Nephron (organoid): ENCODE data around the gene TEX14.

Experiments
- H3K27ac Mint-ChIP-seq, 3 experiments: 2 replicates each; pipeline ENCODE4 v1.8.0; 2020; ENCODE audit warnings: mixed read lengths in 3 of 3, mild to moderate bottlenecking in 2 of 3, moderate library complexity in 1 of 3
- H3K27me3 Mint-ChIP-seq: 2 replicates; pipeline ENCODE4 v1.8.0; 2021; ENCODE audit warnings: low read depth, mild to moderate bottlenecking, moderate library complexity, mixed read lengths
- H3K36me3 Mint-ChIP-seq: 2 replicates; pipeline ENCODE4 v1.8.0; 2020; ENCODE audit warnings: low read depth, mixed read lengths
- H3K4me1 Mint-ChIP-seq: 2 replicates; pipeline ENCODE4 v1.8.0; 2020; ENCODE audit warnings: mixed read lengths
- H3K4me3 Mint-ChIP-seq, 3 experiments: 2 replicates each; pipeline ENCODE4 v1.8.0; 2020; ENCODE audit warnings: mild to moderate bottlenecking in 3 of 3, mixed read lengths in 3 of 3, moderate library complexity in 2 of 3
- H3K9me3 Mint-ChIP-seq: 2 replicates; pipeline ENCODE4 v1.8.0; 2020; ENCODE audit warnings: mixed read lengths
- CTCF ChIP-seq, 3 experiments: fragments of 200-600 bp; sonication (generic); IDR thresholded peaks; one replicate each; pipeline ENCODE4 v1.5.0; 2021; ENCODE audit warnings: antibody characterized with exemption in 3 of 3; ENCODE audit not compliant: unreplicated experiment in 3 of 3

Gene TEX14

GRCh38 chr17:58611331-58611730, 80.5 kb downstream of the TEX14 start:
- Mint-ChIP-seq H3K4me3 (no peak overlapping the region), H3K27me3 (no peaks in the 10 kb centered on the region), H3K9me3 (no peaks in the 10 kb centered on the region), H3K4me1 (no peaks in the 10 kb centered on the region), H3K36me3 (no peaks in the 10 kb centered on the region), H3K27ac (no peak overlapping the region)
- no peak for TF ChIP-seq CTCF (IDR thresholded peaks at IDR 0.05; ENCODE audit: unreplicated experiment in 3 of 3)

- H3K4me1 Mint-ChIP-seq = peaks cover 5% of the 10 kb centered on the region
- H3K27ac Mint-ChIP-seq = no peak overlapping the region
- peaks cover 5% of the 10 kb centered on the region for H3K27me3 Mint-ChIP-seq
- no peak for TF ChIP-seq CTCF (IDR thresholded peaks at IDR 0.05; ENCODE audit: unreplicated experiment in 3 of 3)
- H3K36me3 Mint-ChIP-seq = no peaks in the 10 kb centered on the region
- no peak overlapping the region for H3K4me3 Mint-ChIP-seq
- H3K9me3 Mint-ChIP-seq = no peaks in the 10 kb centered on the region
These were observed 84.9 kb downstream of the TEX14 start for GRCh38 chr17:58606934-58607333.

GRCh38 chr17:58605986-58606385, 85.9 kb downstream of the TEX14 start:
- Mint-ChIP-seq H3K4me3 (no peak overlapping the region), H3K4me1 (peaks cover 5% of the 10 kb centered on the region), H3K9me3 (no peaks in the 10 kb centered on the region), H3K36me3 (no peaks in the 10 kb centered on the region), H3K27me3 (peaks cover 5% of the 10 kb centered on the region), H3K27ac (no peak overlapping the region)
- no peak for TF ChIP-seq CTCF (IDR thresholded peaks at IDR 0.05; ENCODE audit: unreplicated experiment in 3 of 3)

- Mint-ChIP-seq H3K4me3 (no peak overlapping the region), H3K27ac (no peak overlapping the region), H3K27me3 (peaks cover 5% of the 10 kb centered on the region), H3K4me1 (peaks cover 5% of the 10 kb centered on the region), H3K36me3 (no peaks in the 10 kb centered on the region), H3K9me3 (no peaks in the 10 kb centered on the region)
- TF ChIP-seq CTCF (IDR thresholded peaks at IDR 0.05; ENCODE audit: unreplicated experiment in 3 of 3) = no peak
These were observed 86.4 kb downstream of the TEX14 start for GRCh38 chr17:58605470-58605869.

- no peak for TF ChIP-seq CTCF (IDR thresholded peaks at IDR 0.05; ENCODE audit: unreplicated experiment in 3 of 3)
- Mint-ChIP-seq H3K4me3 (no peak overlapping the region), H3K27me3 (peaks cover 5% of the 10 kb centered on the region), H3K4me1 (peaks cover 5% of the 10 kb centered on the region), H3K36me3 (no peaks in the 10 kb centered on the region), H3K27ac (no peak overlapping the region), H3K9me3 (no peaks in the 10 kb centered on the region)
These were observed 89.9 kb downstream of the TEX14 start for GRCh38 chr17:58601976-58602375.

GRCh38 chr17:58597371-58597770, 94.5 kb downstream of the TEX14 start:
- Mint-ChIP-seq H3K4me1 (no peaks in the 10 kb centered on the region), H3K9me3 (no peaks in the 10 kb centered on the region), H3K4me3 (no peak overlapping the region), H3K27me3 (no peaks in the 10 kb centered on the region), H3K36me3 (no peaks in the 10 kb centered on the region), H3K27ac (no peak overlapping the region)
- TF ChIP-seq CTCF (IDR thresholded peaks at IDR 0.05; ENCODE audit: unreplicated experiment in 3 of 3) = no peak
